HG02840 (cell line): ENCODE results near the gene BRD7.

ENCODE experiments used
- ATAC-seq: cut with Tn5 transposase; IDR thresholded peaks from one replicate; pipeline ENCODE4 v1.9.1; 2021; ENCODE audit warnings: mild to moderate bottlenecking, moderate library complexity, moderate number of reproducible peaks; ENCODE audit not compliant: unreplicated experiment, low FRiP score

The BRD7 gene

GRCh38 chr16:50275428-50276325, 93.1 kb downstream of the BRD7 start:
- no peak for ATAC-seq

- no peak for ATAC-seq
Measured at GRCh38 chr16:50275098-50275415, 93.7 kb downstream of the BRD7 start.

GRCh38 chr16:50274326-50275097, 94.3 kb downstream of the BRD7 start:
- peak; percentile 18 for ATAC-seq

GRCh38 chr16:50273888-50274325, 94.9 kb downstream of the BRD7 start:
- peak; percentile 45 for ATAC-seq

DNA sequence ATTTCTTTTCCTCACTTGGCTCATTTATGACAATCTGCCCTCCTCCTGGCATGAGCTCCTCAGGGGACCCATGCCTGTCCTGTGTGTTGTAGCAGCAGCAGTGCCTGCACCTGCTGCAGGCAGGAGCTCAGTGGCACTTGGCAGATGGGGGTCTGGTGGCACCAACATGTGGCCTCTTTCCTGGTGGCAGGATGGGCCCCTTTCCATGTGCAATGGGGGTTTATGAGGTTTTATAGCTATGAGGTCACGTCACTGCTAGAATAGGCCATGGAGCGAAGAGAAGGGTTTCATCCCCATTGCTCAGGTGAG, 95.5 kb downstream of the BRD7 start:
- ATAC-seq: no peak

DNA sequence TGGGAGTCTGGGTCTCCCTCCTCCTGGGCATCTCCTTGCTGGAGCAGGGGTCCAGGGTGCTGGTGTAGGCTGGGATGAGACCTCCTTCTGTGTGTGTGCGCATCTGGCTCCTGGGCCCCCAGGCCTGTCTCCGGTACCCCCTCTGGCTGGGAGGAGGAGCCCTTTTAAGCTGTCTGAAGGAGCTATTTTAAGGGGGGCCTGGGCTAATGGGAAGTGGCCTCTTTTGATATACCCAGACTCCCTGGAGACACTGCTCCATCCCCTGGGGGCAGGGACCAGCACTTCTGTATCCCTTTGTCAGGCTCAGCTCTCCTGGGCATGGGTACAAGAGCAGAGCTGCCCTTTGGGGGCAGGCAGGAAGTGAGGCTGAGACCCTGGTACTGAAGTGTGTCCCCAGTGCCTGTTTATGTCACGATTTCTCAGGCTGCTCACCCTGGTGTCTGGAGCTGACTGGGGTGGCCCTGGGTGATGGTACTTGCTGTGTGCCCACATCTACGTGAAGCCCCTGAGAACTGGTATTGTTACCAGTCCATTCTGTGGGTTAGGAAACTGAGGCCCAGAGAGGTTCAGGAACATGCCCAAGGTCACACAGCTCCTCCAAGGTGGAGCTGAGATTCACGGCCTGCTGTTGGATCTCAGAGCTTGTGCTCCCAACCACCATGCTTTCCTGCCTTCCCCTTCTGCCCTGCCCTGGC, 96.0 kb downstream of the BRD7 start:
- ATAC-seq: no peak

GRCh38 chr16:50272111-50272571, 96.6 kb downstream of the BRD7 start:
- no peak for ATAC-seq

DNA sequence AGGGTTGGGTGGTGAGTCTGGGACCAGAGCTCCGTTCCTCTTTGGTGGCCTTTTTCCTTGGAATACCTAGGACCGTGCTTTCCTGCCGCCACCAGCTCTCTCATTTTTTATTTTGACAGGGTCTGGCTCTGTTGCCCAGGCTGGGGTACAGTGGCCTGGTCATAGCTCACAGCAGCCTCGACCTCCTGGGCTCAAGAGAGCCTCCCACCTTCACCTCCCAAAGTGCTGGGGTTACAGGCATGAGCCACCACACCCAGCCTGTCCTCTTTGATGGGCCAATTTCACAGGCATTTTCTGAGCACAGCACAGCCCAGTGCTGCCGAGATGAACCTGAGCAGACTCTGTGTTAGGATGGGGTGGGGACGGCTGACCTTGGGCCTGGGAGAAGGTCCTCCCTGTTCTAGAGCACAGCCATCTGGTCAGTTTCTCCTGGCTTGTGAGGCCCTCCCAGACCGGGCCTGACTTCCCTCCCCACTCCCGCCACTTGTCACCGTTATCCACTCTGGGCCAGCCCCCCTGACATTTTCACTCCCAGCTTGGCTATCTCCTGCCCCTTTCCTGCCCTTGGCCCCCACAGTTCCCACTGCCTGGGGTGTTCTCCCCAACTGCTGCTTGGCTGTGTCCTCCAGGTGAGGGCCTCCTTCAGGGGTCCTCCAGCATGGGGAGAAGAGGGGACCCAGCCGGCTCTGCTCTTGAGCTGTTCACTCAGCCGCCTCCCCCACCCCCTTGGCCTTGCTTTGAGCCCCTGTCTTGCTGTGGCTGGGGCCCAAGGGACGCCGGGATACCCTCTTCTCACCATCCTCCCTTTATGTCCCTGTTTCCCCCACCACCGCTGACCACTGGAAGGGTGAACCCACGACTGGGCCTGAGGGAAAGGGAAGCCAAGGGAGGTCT, 97.4 kb downstream of the BRD7 start:
- no peak for ATAC-seq

DNA sequence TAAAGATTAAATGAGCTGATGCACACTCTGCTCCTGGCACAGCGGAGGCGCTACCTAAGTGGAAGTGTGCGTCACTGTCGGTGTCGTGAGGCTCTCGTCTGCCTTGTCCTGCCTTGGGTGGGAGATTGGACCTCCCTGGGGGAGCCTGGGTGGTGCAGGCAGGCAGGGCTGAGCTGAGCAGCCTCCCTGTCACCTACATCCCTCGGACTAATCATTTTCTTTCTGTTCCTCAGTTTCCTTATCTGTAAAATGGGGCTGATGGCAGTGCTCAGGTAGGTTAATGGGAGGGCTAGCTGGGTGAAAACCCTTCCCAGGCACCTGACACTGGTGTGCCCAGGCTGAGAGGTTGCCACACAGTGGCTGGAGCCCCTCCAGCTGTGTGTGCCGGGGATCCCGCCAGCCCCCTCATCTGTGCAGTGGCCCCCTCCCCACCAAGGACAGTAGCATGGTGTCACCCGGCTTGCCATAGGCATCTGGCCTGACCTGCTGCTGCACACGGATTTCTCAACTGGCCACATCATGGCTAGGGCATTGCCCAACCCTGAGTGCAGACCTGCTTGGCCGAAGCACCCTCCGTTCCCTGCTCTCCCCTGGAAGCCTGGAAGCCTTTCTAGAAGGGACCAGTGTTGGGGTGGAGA, 98.2 kb downstream of the BRD7 start:
- ATAC-seq: no peak

- no peak for ATAC-seq
Measured at GRCh38 chr16:50269769-50270509, 98.8 kb downstream of the BRD7 start.

DNA sequence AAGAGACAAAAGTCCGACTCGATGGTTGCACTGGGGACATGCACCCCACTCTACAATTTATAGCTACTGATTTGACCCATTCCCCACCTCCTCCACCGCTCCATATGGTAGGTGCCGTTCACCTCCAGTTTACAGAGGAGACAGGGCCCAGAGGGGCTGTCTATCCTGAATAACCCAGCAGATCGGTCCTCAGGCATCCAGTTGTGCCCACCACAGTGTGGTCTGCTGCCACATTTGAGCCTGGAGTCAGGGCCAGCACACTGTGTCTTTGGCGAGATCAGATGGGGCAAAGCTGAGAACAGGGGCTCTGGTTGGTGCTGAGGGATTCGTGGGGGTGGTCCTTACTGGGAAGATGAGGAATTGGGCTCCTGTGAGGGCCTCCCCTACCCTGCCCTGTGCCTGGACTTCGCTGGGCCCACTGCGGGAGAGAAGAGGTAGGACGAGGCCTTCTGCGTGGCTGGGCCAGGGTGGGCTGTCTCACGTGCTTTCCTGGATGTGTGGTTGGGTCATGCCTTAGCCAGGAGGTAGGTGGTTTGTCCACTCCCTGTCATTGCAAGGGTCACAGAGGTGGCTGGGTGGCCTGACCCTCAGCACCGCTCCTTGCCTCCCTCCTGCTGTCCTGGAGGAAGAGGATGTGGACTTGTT, 99.6 kb downstream of the BRD7 start:
- ATAC-seq: no peak

GRCh38 chr16:50268352-50268751, 100.4 kb downstream of the BRD7 start:
- ATAC-seq: no peak

DNA sequence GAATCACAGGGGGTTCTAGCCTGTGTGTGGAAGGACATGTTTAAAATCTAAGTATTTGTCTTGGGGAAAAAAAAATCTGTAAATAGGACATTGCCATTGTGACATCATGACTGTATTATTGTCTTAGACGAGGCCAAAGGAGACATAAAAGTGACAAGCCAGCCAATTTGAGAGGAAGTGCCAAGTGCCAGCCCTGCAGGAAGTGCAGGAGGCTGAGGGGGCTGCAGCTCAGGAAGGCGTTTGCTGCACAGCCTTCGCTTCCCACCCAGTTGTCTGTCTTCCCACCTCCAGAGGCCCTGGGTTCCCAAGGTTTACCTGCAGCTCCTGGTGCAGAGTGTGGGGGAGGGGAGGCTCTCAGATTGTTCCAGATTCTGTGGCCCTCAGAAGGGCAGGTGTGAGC, 101.1 kb downstream of the BRD7 start:
- ATAC-seq: no peak

- ATAC-seq: no peak
Measured at GRCh38 chr16:50267151-50267631, 101.6 kb downstream of the BRD7 start.

- peak; percentile 60 for ATAC-seq
Measured at GRCh38 chr16:50266337-50267091, 102.3 kb downstream of the BRD7 start, which contains the start of gene ADCY7. ADCY7 (plus strand) TSS chr16:50266551; CDS start chr16:50288180, 21,629 bp downstream.
